ENCODE data around the gene SORCS2. TPM values are rescaled to one million over a fixed set of nuclear protein-coding genes. Genes with fewer than 3 reads are reported as not detected.

SORCS2 gene
- total and polyA plus RNA-seq, 2 of the 13 experiments (the other 11 are each of a cell fraction or from before 2014, with no cell fraction given), result 0.82 to 1.0 TPM

GRCh38 chr4:7515390-7515902 is 323.1 kb downstream of the SORCS2 start (continued):
- TF ChIP-seq DBP (CRISPR knock-in tag; IDR thresholded peaks at IDR 0.05; ENCODE audit: not compliant biosample characterization), result no peak
- no peak for TF ChIP-seq ZFYVE20 (CRISPR knock-in tag; IDR thresholded peaks at IDR 0.05; ENCODE audit: borderline replicate concordance, low read depth)
- TF ChIP-seq GABPB1 (CRISPR knock-in tag; IDR thresholded peaks at IDR 0.05), result peak; percentile 33; the same call in 1 of the 2 replicates
- TF ChIP-seq ZNF446 (CRISPR knock-in tag; IDR thresholded peaks at IDR 0.05), result no peak
- no peak for TF ChIP-seq DNMT1 (CRISPR knock-in tag; IDR thresholded peaks at IDR 0.05)
- no peak for TF ChIP-seq HNRNPUL1 (IDR thresholded peaks at IDR 0.05; ENCODE audit: low read depth, low read length)
- TF ChIP-seq PHF21A (CRISPR knock-in tag; IDR thresholded peaks at IDR 0.05), result no peak
- peak; percentile 26 for TF ChIP-seq SKI (IDR thresholded peaks at IDR 0.05; ENCODE audit: partially characterized antibody)
- no peak for TF ChIP-seq RERE (CRISPR knock-in tag; IDR thresholded peaks at IDR 0.05; ENCODE audit: low read depth)
- no peak for TF ChIP-seq FOXK1 (CRISPR knock-in tag; IDR thresholded peaks at IDR 0.05; ENCODE audit: borderline replicate concordance, low read depth)
- TF ChIP-seq PATZ1 (CRISPR knock-in tag; IDR thresholded peaks at IDR 0.05), result peak; percentile 27; the same call in 1 of the 2 replicates
- TF ChIP-seq MYC (CRISPR knock-in tag; IDR thresholded peaks at IDR 0.05; ENCODE audit: borderline replicate concordance), result peak; percentile 47; the same call in 1 of the 2 replicates
- TF ChIP-seq RXRA (CRISPR knock-in tag; IDR thresholded peaks at IDR 0.05), result peak; percentile 20; the same call in 1 of the 2 replicates
